Ovary (tissue), 9 donors: ENCODE data around the gene HIF3A. TPM values are rescaled to one million over a fixed set of nuclear protein-coding genes. Genes with fewer than 3 reads are reported as not detected.

ENCODE experiments used
- DNase-seq, 5 donors: peaks; one replicate each; pipeline ENCODE4 v3.0.0-alpha.2; 2019 to 2020
- H3K27ac ChIP-seq, 2 donors: fragments of 200-600 bp; one replicate each; pipeline versions ENCODE4 v1.5.1 to v1.8.0; 2019 to 2022
- H3K27me3 ChIP-seq: fragments of 200-600 bp; one replicate; pipeline ENCODE4 v1.8.0; 2022
- H3K36me3 ChIP-seq: fragments of 200-600 bp; sonication (generic); one replicate; pipeline ENCODE4 v1.5.1; 2019
- H3K4me1 ChIP-seq: one replicate; pipeline ENCODE4 v1.8.1; 2013; ENCODE audit warnings: mild to moderate bottlenecking, moderate library complexity; ENCODE audit not compliant: insufficient read depth
- H3K4me3 ChIP-seq: fragments of 200-600 bp; sonication (generic); one replicate; pipeline ENCODE4 v1.5.1; 2017
- H3K9me3 ChIP-seq, 2 donors: fragments of 200-600 bp in 1 of 2; sonication (generic) in 1 of 2; one replicate each; pipeline versions ENCODE4 v1.5.1 to v1.8.1; 2013 to 2019; ENCODE audit warnings: mild to moderate bottlenecking in 1 of 2, moderate library complexity in 1 of 2
- CTCF ChIP-seq, 3 donors: fragments of 450-650 bp in 2 of 3; fragments of 200-600 bp in 1 of 3; IDR thresholded peaks; one replicate each; pipeline versions ENCODE4 v1.5.1 to v1.8.0; 2016 to 2022; ENCODE audit warnings: antibody characterized with exemption in 3 of 3, mild to moderate bottlenecking in 1 of 3
- EP300 ChIP-seq: sonication (generic); formaldehyde crosslinking; IDR thresholded peaks from one replicate; pipeline ENCODE4 v1.6.1; 2017; ENCODE audit warnings: antibody characterized with exemption
- POLR2A ChIP-seq: fragments of 450-650 bp; IDR thresholded peaks from one replicate; pipeline ENCODE4 v1.6.1; 2017; ENCODE audit warnings: antibody characterized with exemption, mild to moderate bottlenecking, moderate library complexity
- WGBS, 3 donors: extraction: QIAGEN DNeasy Blood & Tissue Kit in 1 of 3; methylation state at CpG; one replicate each; pipeline versions ENCODE4 v1.1.5 to v1.1.7; 2013 to 2017; 5-methylcytosine and 5-hydroxymethylcytosine counted together
- intact Hi-C, 4 donors: fragments of 100-400 bp; cut with DNase I; formaldehyde crosslinking; loops; one replicate each; pipeline versions ENCODE4 v1.11.0 to v1.15.1; 2022 to 2023
- polyA plus RNA-seq, 2 donors: library from polyadenylated mRNA; stranded (reverse); fragments of 200-250 nt in 1 of 2; fragments of 350-450 nt in 1 of 2; fragmentation: Illumina TruSeq in 1 of 2; extraction: RNeasy Lipid Tissue Mini Kit (QIAGEN cat#74804) in 1 of 2; gene quantifications; one replicate each; pipeline ENCODE4 v1.2.3, GENCODE V29; 2013 to 2014
- total RNA-seq, 7 donors: library from RNA; depleted of rRNA in 2 of 7; stranded (reverse); fragments of >200 nt in 2 of 7; fragmentation: NEBNext Ultra II Directional in 3 of 7; extraction: Animal tissue kit (Norgen Biotek cat#: 25700) in 3 of 7; gene quantifications; one replicate each; pipeline versions ENCODE4 v1.1.0 to v1.2.4, GENCODE V29; 2016 to 2023
- donor health status: DM: no; HTN: no; CAD: no; lungs with moderate emphysema.
- donor health status: DM: no; HTN: no; CAD: no.
- donor health status: Bipolar disorder and iron deficiency.
- donor health status: DM: yes; HTN: yes; CAD: no.
- donor health status: DM: no; HTN: no; CAD: no.
- donor health status: DM: yes; HTN: yes; CAD: no.

The HIF3A gene
- total and polyA plus RNA-seq, 9 donors: 10.8 to 82.2 (median 40.9) TPM

- H3K27ac ChIP-seq: no peak overlapping the region
- no peak overlapping the region for H3K4me3 ChIP-seq
- TF ChIP-seq CTCF (IDR thresholded peaks at IDR 0.05) (no peak), POLR2A (no peak), EP300 (no peak)
- H3K27me3 ChIP-seq: no peaks in the 10 kb centered on the region
- peak in 1 of 5 donors; percentile 29 for DNase-seq
- no peaks in the 10 kb centered on the region for H3K36me3 ChIP-seq
- H3K4me1 ChIP-seq: peaks cover 16% of the 10 kb centered on the region
- intact Hi-C loops: loop anchor here in 2 of 4 donors (10.0 kb wide), 2 partner anchors 59 to 69 kb away; partner anchors contain the start of gene HIF3A (in 1 of the 2)
- no peaks in the 10 kb centered on the region for H3K9me3 ChIP-seq
- 88 to 93% (median 91%) methylated on average over 28 of the region's 28 CpGs for WGBS, 3 donors
Measured at GRCh38 chr19:46353730-46354528, 57.1 kb downstream of the HIF3A start.

- WGBS, 3 donors: 76 to 81% (median 80%) methylated on average over 23 of the region's 23 CpGs
- Histone ChIP-seq H3K9me3 (no peaks in the 10 kb centered on the region), H3K4me1 (peaks cover 6% of the 10 kb centered on the region), H3K36me3 (no peaks in the 10 kb centered on the region), H3K27ac (no peak overlapping the region), H3K4me3 (no peak overlapping the region), H3K27me3 (no peaks in the 10 kb centered on the region)
- TF ChIP-seq CTCF (IDR thresholded peaks at IDR 0.05): no peak
- TF ChIP-seq POLR2A: no peak
- no peak for TF ChIP-seq EP300
- no peak for DNase-seq
- intact Hi-C loops: loop anchor here in 2 of 4 donors (10.0 kb wide), 2 partner anchors 61 to 71 kb away; partner anchors contain the start of gene HIF3A (in 1 of the 2)
Measured at GRCh38 chr19:46355234-46356148, 58.6 kb downstream of the HIF3A start.

- Histone ChIP-seq H3K27me3 (no peaks in the 10 kb centered on the region), H3K9me3 (no peaks in the 10 kb centered on the region), H3K27ac (no peak overlapping the region), H3K36me3 (no peaks in the 10 kb centered on the region), H3K4me1 (peaks cover 1% of the 10 kb centered on the region), H3K4me3 (no peak overlapping the region)
- TF ChIP-seq CTCF (IDR thresholded peaks at IDR 0.05): no peak
- no peak for TF ChIP-seq POLR2A
- TF ChIP-seq EP300: no peak
- 68 to 82% (median 70%) methylated on average over 9 of the region's 9 CpGs for whole genome bisulfite sequencing, 3 donors
- no peak for DNase-seq
- intact Hi-C loops: loop anchor here in 2 of 4 donors (10.0 kb wide), 2 partner anchors 62 to 72 kb away; partner anchors contain the start of gene HIF3A (in 1 of the 2)
Measured at GRCh38 chr19:46356149-46357055, 59.6 kb downstream of the HIF3A start.
